ENCODE measurements around the gene LARGE1.

DNA sequence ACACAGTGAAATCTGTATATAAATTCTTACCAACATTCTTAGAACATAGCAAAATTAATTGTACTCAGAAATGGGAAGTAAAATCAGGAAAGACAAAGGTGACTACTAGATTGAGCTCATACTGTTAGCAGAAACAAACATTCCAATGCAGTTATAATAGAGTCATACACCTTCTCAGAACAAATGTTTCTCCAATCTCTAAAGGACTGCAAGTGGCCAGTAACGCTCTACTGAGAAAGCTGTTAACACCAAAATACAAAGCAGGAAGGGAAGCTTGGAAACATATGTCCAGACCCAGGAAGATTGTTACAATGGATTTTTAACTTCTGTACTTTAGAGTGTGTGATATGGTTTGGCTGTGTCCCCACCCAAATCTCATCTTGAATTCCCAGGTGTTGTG is 341.5 kb downstream of the LARGE1 start:
- TF ChIP-seq, protein P1, sequence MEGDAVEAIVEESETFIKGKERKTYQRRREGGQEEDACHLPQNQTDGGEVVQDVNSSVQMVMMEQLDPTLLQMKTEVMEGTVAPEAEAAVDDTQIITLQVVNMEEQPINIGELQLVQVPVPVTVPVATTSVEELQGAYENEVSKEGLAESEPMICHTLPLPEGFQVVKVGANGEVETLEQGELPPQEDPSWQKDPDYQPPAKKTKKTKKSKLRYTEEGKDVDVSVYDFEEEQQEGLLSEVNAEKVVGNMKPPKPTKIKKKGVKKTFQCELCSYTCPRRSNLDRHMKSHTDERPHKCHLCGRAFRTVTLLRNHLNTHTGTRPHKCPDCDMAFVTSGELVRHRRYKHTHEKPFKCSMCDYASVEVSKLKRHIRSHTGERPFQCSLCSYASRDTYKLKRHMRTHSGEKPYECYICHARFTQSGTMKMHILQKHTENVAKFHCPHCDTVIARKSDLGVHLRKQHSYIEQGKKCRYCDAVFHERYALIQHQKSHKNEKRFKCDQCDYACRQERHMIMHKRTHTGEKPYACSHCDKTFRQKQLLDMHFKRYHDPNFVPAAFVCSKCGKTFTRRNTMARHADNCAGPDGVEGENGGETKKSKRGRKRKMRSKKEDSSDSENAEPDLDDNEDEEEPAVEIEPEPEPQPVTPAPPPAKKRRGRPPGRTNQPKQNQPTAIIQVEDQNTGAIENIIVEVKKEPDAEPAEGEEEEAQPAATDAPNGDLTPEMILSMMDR (IDR thresholded peaks at IDR 0.05) = no peak
- TF ChIP-seq POLR2A (IDR thresholded peaks at IDR 0.05) = no peak
